Activated T-helper 1 cell treated with anti-CD3 and anti-CD28 coated beads, Interleukin-2, amount 50 U/mL, for 16 hours (primary cell): ENCODE measurements around the gene TBX3.

Experiments
- DNase-seq, 2 donors: peaks; one replicate each; pipeline ENCODE4 v3.0.0-alpha.2; 2020; ENCODE audit warnings: low read depth in 1 of 2, low spot score in 1 of 2

The TBX3 gene

GRCh38 chr12:114628199-114628598, 55.8 kb downstream of the TBX3 start:
- DNase-seq, result no peak

- no peak for DNase-seq
Measured at GRCh38 chr12:114627393-114627792, 56.6 kb downstream of the TBX3 start.

GRCh38 chr12:114625294-114625851, 58.6 kb downstream of the TBX3 start:
- no peak for DNase-seq

- no peak for DNase-seq
Measured at GRCh38 chr12:114623737-114624136, 60.2 kb downstream of the TBX3 start.
